MM.1S (cell line): Measurements from ENCODE around the gene CACNG7.

Experiments
- EZH2phosphoT487 ChIP-seq: fragments of 300-600 bp; sonication (generic); IDR thresholded peaks from 2 replicates; pipeline ENCODE4 v1.6.1; 2018; ENCODE audit warnings: antibody characterized with exemption, low read length
- TF ChIP-seq, protein P1 (sequence below): fragments of 300-600 bp; sonication (generic); IDR thresholded peaks from 2 replicates; pipeline ENCODE4 v1.5.1; 2016; ENCODE audit warnings: antibody characterized with exemption, low read length, mixed read lengths

DNA sequence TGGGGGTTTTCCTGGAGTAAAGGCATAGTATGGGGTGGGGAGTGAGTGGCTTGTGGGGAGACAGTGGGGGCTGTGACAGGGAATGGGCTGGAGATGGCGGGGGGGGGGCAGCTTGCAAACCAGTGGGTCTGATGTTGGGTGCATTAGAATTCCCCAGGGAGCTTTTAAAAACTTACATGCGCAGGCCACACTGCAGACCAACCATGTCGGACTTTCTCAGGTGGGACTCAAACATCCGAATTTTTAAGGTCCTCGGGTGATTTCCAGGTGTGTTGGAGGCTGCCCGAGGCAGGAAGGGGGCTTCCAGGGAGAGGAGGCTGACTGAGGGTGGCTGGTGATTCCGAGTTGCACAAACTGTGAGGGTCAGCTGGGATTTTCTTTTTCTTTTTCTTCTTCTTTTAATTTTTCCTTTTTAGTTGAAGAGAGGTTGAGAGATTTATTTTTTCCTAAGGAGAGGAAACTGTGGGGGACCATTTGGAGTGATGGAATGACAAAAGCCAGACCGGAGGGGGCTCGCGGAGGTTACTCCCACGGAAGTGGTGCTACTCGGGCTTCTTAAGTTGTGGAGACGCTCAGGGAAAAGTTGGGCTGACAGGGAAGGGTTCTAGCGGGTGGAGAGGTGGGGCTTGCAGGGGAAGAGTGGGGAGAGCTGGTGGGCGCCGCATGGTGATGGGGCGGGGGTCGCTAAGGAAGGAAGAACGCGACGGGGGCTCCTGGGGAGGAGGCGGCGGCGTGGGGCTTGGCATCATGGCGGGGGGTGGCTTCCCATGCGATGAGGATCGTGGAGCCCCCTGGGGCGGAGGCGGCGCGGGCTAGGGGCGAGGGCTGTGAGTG is 52.7 kb downstream of the CACNG7 start:
- TF ChIP-seq, protein P1, sequence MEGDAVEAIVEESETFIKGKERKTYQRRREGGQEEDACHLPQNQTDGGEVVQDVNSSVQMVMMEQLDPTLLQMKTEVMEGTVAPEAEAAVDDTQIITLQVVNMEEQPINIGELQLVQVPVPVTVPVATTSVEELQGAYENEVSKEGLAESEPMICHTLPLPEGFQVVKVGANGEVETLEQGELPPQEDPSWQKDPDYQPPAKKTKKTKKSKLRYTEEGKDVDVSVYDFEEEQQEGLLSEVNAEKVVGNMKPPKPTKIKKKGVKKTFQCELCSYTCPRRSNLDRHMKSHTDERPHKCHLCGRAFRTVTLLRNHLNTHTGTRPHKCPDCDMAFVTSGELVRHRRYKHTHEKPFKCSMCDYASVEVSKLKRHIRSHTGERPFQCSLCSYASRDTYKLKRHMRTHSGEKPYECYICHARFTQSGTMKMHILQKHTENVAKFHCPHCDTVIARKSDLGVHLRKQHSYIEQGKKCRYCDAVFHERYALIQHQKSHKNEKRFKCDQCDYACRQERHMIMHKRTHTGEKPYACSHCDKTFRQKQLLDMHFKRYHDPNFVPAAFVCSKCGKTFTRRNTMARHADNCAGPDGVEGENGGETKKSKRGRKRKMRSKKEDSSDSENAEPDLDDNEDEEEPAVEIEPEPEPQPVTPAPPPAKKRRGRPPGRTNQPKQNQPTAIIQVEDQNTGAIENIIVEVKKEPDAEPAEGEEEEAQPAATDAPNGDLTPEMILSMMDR = no peak
- TF ChIP-seq EZH2phosphoT487 = no peak
